Measurements from ENCODE around the gene CA9. TPM values are rescaled to one million over a fixed set of nuclear protein-coding genes. Genes with fewer than 3 reads are reported as not detected.

CA9 gene
- total RNA-seq, result 1.1 to 2.3 TPM (median 1.7 TPM) in 3 replicates

GRCh38 chr9:35673132-35674024 lies at the start of gene CA9:
TSS of gene CA9 (plus strand) at chr9:35673928. CDS start at chr9:35673960, 32 bp downstream.
- TF ChIP-seq CTCF (IDR thresholded peaks at IDR 0.05; ENCODE audit: unreplicated experiment), result no peak
- Mint-ChIP-seq H3K4me1 (peaks cover 16% of the 10 kb centered on the region), H3K36me3 (no peaks in the 10 kb centered on the region), H3K4me3 (peak within 1 kb of the TSS; percentile 70), H3K27ac (peak within 1 kb of the TSS; percentile 23), H3K9me3 (no peaks in the 10 kb centered on the region), H3K27me3 (ENCODE audit: low read depth) (no peaks in the 10 kb centered on the region)
- no peak for DNase-seq (ENCODE audit: low spot score in 2 of 2, unreplicated experiment in 2 of 2)

- no peak for DNase-seq (ENCODE audit: low spot score in 2 of 2, unreplicated experiment in 2 of 2)
- Mint-ChIP-seq H3K36me3 (no peaks in the 10 kb centered on the region), H3K9me3 (no peaks in the 10 kb centered on the region), H3K4me1 (no peaks in the 10 kb centered on the region), H3K27ac (no peak overlapping the region), H3K4me3 (no peak overlapping the region), H3K27me3 (ENCODE audit: low read depth) (no peaks in the 10 kb centered on the region)
- no peak for TF ChIP-seq CTCF (IDR thresholded peaks at IDR 0.05; ENCODE audit: unreplicated experiment)
Measured at GRCh38 chr9:35627575-35627974, 46.2 kb upstream of the CA9 start.

GRCh38 chr9:35628389-35628991 lies 45.2 kb upstream of the CA9 start:
- H3K4me1 Mint-ChIP-seq, result no peaks in the 10 kb centered on the region
- no peak for TF ChIP-seq CTCF (IDR thresholded peaks at IDR 0.05; ENCODE audit: unreplicated experiment)
- no peaks in the 10 kb centered on the region for H3K36me3 Mint-ChIP-seq
- H3K27ac Mint-ChIP-seq, result no peak overlapping the region
- H3K4me3 Mint-ChIP-seq, result no peak overlapping the region
- no peaks in the 10 kb centered on the region for H3K27me3 Mint-ChIP-seq (ENCODE audit: low read depth)
- no peaks in the 10 kb centered on the region for H3K9me3 Mint-ChIP-seq
- DNase-seq (ENCODE audit: low spot score in 2 of 2, unreplicated experiment in 2 of 2), result no peak

GRCh38 chr9:35629597-35629996 lies 44.1 kb upstream of the CA9 start:
- H3K27me3 Mint-ChIP-seq (ENCODE audit: low read depth), result no peaks in the 10 kb centered on the region
- no peak for TF ChIP-seq CTCF (IDR thresholded peaks at IDR 0.05; ENCODE audit: unreplicated experiment)
- no peaks in the 10 kb centered on the region for H3K36me3 Mint-ChIP-seq
- no peak for DNase-seq (ENCODE audit: low spot score in 2 of 2, unreplicated experiment in 2 of 2)
- no peak overlapping the region for H3K4me3 Mint-ChIP-seq
- H3K27ac Mint-ChIP-seq, result no peak overlapping the region
- H3K9me3 Mint-ChIP-seq, result no peaks in the 10 kb centered on the region
- peaks cover under 1% of the 10 kb centered on the region for H3K4me1 Mint-ChIP-seq

- peaks cover 2% of the 10 kb centered on the region for H3K27me3 Mint-ChIP-seq (ENCODE audit: low read depth)
- no peak overlapping the region for H3K4me3 Mint-ChIP-seq
- H3K36me3 Mint-ChIP-seq, result peaks cover 6% of the 10 kb centered on the region
Measured at GRCh38 chr9:35635730-35636129, 38.0 kb upstream of the CA9 start.

More at GRCh38 chr9:35635730-35636129, 38.0 kb upstream of the CA9 start:
- DNase-seq (ENCODE audit: low spot score in 2 of 2, unreplicated experiment in 2 of 2), result no peak
- H3K4me1 Mint-ChIP-seq, result peaks cover 10% of the 10 kb centered on the region
- H3K27ac Mint-ChIP-seq, result peak overlapping the region; percentile 70
- H3K9me3 Mint-ChIP-seq, result no peaks in the 10 kb centered on the region
- TF ChIP-seq CTCF (IDR thresholded peaks at IDR 0.05; ENCODE audit: unreplicated experiment), result no peak
